Immature natural killer cell (primary cell): ENCODE data around the gene ARHGAP15. TPM values are rescaled to one million over a fixed set of nuclear protein-coding genes. Genes with fewer than 3 reads are reported as not detected.

Experiments
- DNase-seq, 3 donors: peaks; one replicate each; pipeline ENCODE4 v3.0.0; 2022; ENCODE audit warnings: mixed read lengths in 1 of 3
- H3K27ac Mint-ChIP-seq, 6 donors: one replicate each; pipeline ENCODE4 v1.8.0; 2020; ENCODE audit warnings: mixed read lengths in 6 of 6, mild to moderate bottlenecking in 5 of 6, inconsistent platforms in 4 of 6, moderate library complexity in 3 of 6
- H3K27me3 Mint-ChIP-seq, 3 donors: one replicate each; pipeline ENCODE4 v1.8.0; 2020 to 2021; ENCODE audit warnings: low read depth in 3 of 3, mild to moderate bottlenecking in 3 of 3, mixed read lengths in 3 of 3, moderate library complexity in 3 of 3, inconsistent platforms in 1 of 3
- H3K36me3 Mint-ChIP-seq, 3 donors: one replicate each; pipeline ENCODE4 v1.8.0; 2020; ENCODE audit warnings: mixed read lengths in 3 of 3, inconsistent platforms in 2 of 3, mild to moderate bottlenecking in 2 of 3
- H3K4me1 Mint-ChIP-seq, 2 donors: one replicate each; pipeline ENCODE4 v1.8.0; 2020; ENCODE audit warnings: inconsistent platforms in 2 of 2, mild to moderate bottlenecking in 2 of 2, mixed read lengths in 2 of 2, moderate library complexity in 1 of 2
- H3K4me3 Mint-ChIP-seq, 5 donors: one replicate each; pipeline ENCODE4 v1.8.0; 2020; ENCODE audit warnings: mild to moderate bottlenecking in 5 of 5, mixed read lengths in 5 of 5, inconsistent platforms in 3 of 5, moderate library complexity in 3 of 5
- H3K9me3 Mint-ChIP-seq, 6 donors: one replicate each; pipeline ENCODE4 v1.8.0; 2020; ENCODE audit warnings: mild to moderate bottlenecking in 6 of 6, mixed read lengths in 6 of 6, inconsistent platforms in 4 of 6, moderate library complexity in 3 of 6
- polyA plus RNA-seq, 3 donors: library from polyadenylated mRNA; unstranded; fragments of 300-500 nt; fragmentation: Illumina TruSeq; gene quantifications; one replicate each; pipeline ENCODE4 v1.2.3, GENCODE V29; 2021

Gene ARHGAP15
- polyA plus RNA-seq, 3 donors from 2014 or later: 107 to 168 (median 150) TPM

DNA sequence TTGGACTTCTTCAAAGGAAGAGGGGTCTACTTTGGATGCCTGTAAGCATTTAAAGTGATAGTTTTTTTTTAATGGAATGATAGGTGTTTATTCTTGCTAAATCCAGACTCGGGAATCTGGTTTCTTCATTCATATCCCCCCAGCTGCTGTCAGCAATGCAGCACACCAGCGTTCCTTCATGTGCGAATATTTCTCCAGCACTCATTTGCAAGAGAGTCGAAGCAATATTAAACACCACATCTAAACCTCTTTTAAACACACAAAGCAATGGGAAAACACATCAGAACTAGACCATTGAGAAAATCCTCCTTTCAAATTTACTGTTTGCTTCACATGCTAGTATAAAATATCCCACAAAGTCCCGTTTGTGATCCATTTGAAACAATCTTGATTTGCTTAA is 563.7 kb downstream of the ARHGAP15 start:
- Mint-ChIP-seq H3K27ac (no peak overlapping the region), H3K27me3 (peaks cover 0 to 2% (median 0%) of the 10 kb centered on the region in 3 donors), H3K9me3 (no peaks in the 10 kb centered on the region), H3K4me1 (peaks cover 7 to 22% of the 10 kb centered on the region in 2 donors), H3K36me3 (peaks cover 0 to 10% (median 3%) of the 10 kb centered on the region in 3 donors), H3K4me3 (no peak overlapping the region)
- DNase-seq: no peak

- Mint-ChIP-seq H3K9me3 (no peaks in the 10 kb centered on the region), H3K27me3 (peaks cover 0 to 2% (median 0%) of the 10 kb centered on the region in 3 donors), H3K36me3 (peaks cover 0 to 10% (median 3%) of the 10 kb centered on the region in 3 donors), H3K4me1 (peaks cover 0 to 16% of the 10 kb centered on the region in 2 donors), H3K4me3 (no peak overlapping the region), H3K27ac (no peak overlapping the region)
- DNase-seq: no peak
Observed at GRCh38 chr2:143694335-143694734, 565.1 kb downstream of the ARHGAP15 start.

- no peak for DNase-seq
- Mint-ChIP-seq H3K27me3 (no peaks in the 10 kb centered on the region), H3K9me3 (no peaks in the 10 kb centered on the region), H3K4me1 (peaks cover 3 to 11% of the 10 kb centered on the region in 2 donors), H3K27ac (no peak overlapping the region), H3K36me3 (peaks cover 0 to 6% (median 0%) of the 10 kb centered on the region in 3 donors), H3K4me3 (no peak overlapping the region)
Observed at GRCh38 chr2:143696651-143697050, 567.4 kb downstream of the ARHGAP15 start.

- Mint-ChIP-seq H3K9me3 (no peaks in the 10 kb centered on the region), H3K4me3 (no peak overlapping the region), H3K27me3 (no peaks in the 10 kb centered on the region), H3K27ac (no peak overlapping the region), H3K4me1 (peaks cover 3 to 11% of the 10 kb centered on the region in 2 donors), H3K36me3 (peaks cover 0 to 2% (median 1%) of the 10 kb centered on the region in 3 donors)
- DNase-seq: no peak
Observed at GRCh38 chr2:143697744-143698143, 568.5 kb downstream of the ARHGAP15 start.

DNA sequence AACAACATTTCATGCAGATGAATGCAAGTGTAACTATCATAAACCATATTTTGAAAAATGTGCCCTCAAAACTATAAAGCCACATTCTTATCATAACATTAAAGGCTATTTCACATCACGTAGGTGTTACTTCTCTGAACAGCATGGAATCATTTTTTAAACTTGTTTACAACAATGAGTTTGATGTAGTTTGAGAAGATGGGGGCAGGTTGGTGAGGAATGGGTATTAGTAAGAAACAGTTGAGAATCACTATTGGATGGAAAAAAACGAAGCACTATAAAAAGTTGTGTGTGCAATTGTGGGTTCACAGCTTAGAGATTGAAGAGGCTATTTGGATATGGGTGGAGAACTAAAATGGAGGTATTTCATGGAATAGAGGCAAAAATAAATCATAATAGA is 569.1 kb downstream of the ARHGAP15 start:
- Mint-ChIP-seq H3K4me1 (peaks cover 3 to 11% of the 10 kb centered on the region in 2 donors), H3K36me3 (peaks cover 2 to 6% (median 4%) of the 10 kb centered on the region in 3 donors), H3K4me3 (no peak overlapping the region), H3K27me3 (no peaks in the 10 kb centered on the region), H3K27ac (no peak overlapping the region), H3K9me3 (no peaks in the 10 kb centered on the region)
- DNase-seq: no peak

GRCh38 chr2:143698888-143699570 is 569.8 kb downstream of the ARHGAP15 start:
- Mint-ChIP-seq H3K4me1 (peaks cover 3 to 11% of the 10 kb centered on the region in 2 donors), H3K4me3 (no peak overlapping the region), H3K27me3 (no peaks in the 10 kb centered on the region), H3K27ac (no peak overlapping the region), H3K9me3 (no peaks in the 10 kb centered on the region), H3K36me3 (peaks cover 6 to 13% (median 8%) of the 10 kb centered on the region in 3 donors)
- DNase-seq: no peak

DNA sequence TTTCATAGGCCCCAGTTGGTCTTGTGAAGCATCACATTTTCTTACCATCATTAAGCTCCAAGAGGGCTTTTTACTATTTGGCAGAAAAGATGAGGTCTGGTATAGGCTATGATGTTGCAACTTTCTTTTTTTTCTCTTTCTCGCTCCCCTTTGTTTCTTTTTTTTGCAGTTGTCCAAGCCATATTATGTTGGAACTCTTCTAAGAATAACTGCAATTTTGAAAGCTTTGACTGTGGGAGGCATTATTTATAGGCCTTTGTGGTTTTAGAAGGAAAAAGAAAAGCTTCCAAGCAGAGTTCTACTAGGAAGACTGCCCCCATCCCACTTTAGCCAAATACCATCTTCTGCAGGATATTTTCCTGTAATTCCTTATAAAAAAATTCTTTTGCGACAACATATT is 571.6 kb downstream of the ARHGAP15 start:
- Mint-ChIP-seq H3K36me3 (peaks cover 20 to 28% (median 24%) of the 10 kb centered on the region in 3 donors), H3K4me1 (peaks cover 3 to 11% of the 10 kb centered on the region in 2 donors), H3K27ac (no peak overlapping the region), H3K4me3 (no peak overlapping the region), H3K9me3 (no peaks in the 10 kb centered on the region), H3K27me3 (no peaks in the 10 kb centered on the region)
- no peak for DNase-seq

DNA sequence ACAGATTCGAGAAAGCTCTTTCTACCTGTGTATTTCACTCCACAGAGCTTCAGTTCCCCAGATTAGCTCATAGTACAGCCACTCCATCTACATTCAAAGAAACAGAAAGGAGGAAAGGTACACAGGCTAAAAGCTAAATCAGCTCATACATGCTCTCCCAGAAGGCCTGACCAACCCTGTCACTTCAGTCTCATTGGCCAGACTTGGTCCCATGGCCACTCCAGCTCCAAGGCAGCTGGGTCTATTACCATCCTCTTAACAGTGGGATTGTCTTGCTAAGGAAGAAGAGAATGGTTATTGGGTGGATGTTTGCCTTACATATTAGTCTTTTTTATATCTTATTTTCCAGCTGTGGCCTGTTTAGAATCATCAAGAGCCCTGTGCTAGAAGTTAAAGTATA is 572.6 kb downstream of the ARHGAP15 start:
- Mint-ChIP-seq H3K9me3 (peaks cover 0 to under 1% (median 0%) of the 10 kb centered on the region in 6 donors), H3K4me3 (no peak overlapping the region), H3K4me1 (peaks cover 3 to 11% of the 10 kb centered on the region in 2 donors), H3K36me3 (peaks cover 22 to 31% (median 25%) of the 10 kb centered on the region in 3 donors), H3K27ac (peak overlapping the region in 2 of 6 donors; percentile 12 to 43), H3K27me3 (no peaks in the 10 kb centered on the region)
- no peak for DNase-seq

DNA sequence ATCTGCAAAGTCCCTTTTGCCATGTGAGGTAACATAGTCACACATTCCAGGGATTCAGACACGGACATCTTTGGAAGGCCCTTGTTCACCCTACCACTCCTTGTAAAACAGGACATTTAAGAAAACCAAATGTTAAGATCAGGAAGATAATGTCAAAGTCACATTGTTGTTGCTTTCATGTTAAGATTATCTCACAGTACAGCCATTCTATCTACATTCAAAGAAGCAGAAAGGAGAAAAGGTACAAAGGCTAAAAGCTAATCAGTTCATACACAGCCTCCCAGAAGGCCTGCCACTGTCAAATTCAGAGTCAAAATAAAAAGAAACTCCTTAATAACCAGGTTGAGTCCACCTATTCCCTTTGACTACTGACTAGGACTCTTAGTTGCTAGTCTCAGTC is 573.7 kb downstream of the ARHGAP15 start:
- Mint-ChIP-seq H3K9me3 (peaks cover 0 to 2% (median 0%) of the 10 kb centered on the region in 6 donors), H3K4me3 (no peak overlapping the region), H3K27ac (no peak overlapping the region), H3K36me3 (peaks cover 23 to 40% (median 34%) of the 10 kb centered on the region in 3 donors), H3K4me1 (peaks cover 3 to 6% of the 10 kb centered on the region in 2 donors), H3K27me3 (no peaks in the 10 kb centered on the region)
- no peak for DNase-seq

DNA sequence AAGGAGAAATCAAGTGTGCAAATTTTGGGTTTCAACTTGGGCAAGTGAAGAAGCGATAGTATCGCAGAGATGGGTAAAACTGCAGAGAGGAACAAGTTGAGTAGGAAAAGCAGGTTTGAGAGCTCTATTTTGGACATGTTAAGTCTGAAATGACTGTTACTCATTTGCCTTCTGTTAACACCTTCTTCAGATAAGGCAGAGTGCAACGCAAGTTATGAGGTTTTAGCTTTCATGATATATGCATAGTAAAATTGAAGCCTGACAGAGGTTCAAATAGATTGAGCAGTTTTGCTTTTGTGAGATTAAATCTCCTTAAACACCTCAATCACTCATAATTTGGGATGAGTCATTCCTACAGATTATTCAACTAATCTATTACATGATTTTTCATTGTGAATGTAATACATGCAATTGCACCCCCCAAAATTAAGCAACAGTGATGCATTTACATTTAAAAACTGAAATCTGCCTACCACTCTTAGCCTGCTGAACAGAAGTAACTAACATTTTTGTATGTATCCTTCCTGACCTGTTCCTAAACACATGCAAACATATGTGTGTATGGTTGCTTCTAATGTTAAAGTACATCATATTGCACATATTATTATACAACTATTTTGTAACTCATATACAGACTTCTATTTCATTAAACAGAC is 575.4 kb downstream of the ARHGAP15 start:
- Mint-ChIP-seq H3K27ac (peak overlapping the region in 2 of 6 donors; percentile 4 to 11), H3K4me3 (no peak overlapping the region), H3K9me3 (peaks cover 0 to 2% (median 0%) of the 10 kb centered on the region in 6 donors), H3K36me3 (peaks cover 29 to 49% (median 46%) of the 10 kb centered on the region in 3 donors), H3K4me1 (peaks cover 3 to 5% of the 10 kb centered on the region in 2 donors), H3K27me3 (no peaks in the 10 kb centered on the region)
- no peak for DNase-seq

DNA sequence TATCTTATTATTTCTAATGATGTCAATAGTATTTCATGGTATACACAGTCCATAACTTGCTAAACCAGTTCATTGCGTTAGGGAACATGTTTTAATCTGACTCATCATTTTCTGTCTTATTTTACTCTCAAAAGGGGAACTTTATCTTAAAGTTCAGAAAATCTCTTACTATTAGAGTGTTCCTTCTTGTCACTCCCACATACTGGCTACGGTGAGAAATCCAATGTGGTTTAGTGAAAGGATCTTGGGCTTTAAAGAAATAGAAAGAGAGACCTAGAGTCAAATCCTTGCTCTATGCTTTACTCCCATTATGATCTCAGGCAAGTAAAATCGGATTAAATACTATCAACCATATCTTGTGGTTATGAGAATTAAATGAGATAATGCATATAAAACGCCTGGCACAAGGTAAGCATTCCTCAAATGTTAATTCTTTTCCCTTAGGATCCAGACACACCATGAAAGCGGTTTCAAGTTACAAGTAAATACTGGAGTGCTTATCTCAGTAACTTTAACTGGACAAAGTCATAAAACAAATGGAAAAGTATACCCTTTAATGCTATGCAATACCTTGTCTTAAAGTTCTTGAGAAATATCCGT is 576.0 kb downstream of the ARHGAP15 start:
- Mint-ChIP-seq H3K9me3 (peaks cover 0 to 2% (median 0%) of the 10 kb centered on the region in 6 donors), H3K4me1 (peaks cover 3 to 5% of the 10 kb centered on the region in 2 donors), H3K27ac (no peak overlapping the region), H3K27me3 (no peaks in the 10 kb centered on the region), H3K36me3 (peaks cover 35 to 55% (median 52%) of the 10 kb centered on the region in 3 donors), H3K4me3 (no peak overlapping the region)
- no peak for DNase-seq

DNA sequence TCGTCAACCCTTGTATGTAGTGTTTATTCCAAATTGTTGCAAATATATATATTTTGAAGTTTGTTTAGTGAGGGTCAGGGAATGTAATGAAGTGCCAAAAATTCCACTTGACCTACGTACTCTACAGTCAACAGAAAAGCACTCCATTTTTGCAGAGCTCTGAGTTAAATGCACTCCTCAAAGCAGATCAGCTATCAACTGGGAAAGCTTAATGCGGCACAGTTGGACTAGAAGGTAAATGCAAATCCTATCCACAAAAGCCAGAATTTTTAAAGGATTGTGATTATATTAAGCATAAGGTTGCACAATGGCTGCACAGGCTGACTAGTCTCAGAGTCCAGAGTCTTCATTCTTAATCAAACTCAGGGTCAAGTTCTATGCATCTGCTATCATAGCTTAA is 577.1 kb downstream of the ARHGAP15 start:
- Mint-ChIP-seq H3K4me1 (peaks cover 0 to 5% of the 10 kb centered on the region in 2 donors), H3K4me3 (no peak overlapping the region), H3K27ac (no peak overlapping the region), H3K27me3 (no peaks in the 10 kb centered on the region), H3K9me3 (peaks cover 0 to 4% (median 0%) of the 10 kb centered on the region in 6 donors), H3K36me3 (peaks cover 46 to 65% (median 64%) of the 10 kb centered on the region in 3 donors)
- DNase-seq: no peak

- DNase-seq: no peak
- Mint-ChIP-seq H3K9me3 (peaks cover 0 to 4% (median 0%) of the 10 kb centered on the region in 6 donors), H3K4me1 (peaks cover 8 to 25% of the 10 kb centered on the region in 2 donors), H3K27ac (peak overlapping the region in 1 of 6 donors; percentile 74), H3K36me3 (peaks cover 59 to 76% (median 73%) of the 10 kb centered on the region in 3 donors), H3K27me3 (no peaks in the 10 kb centered on the region), H3K4me3 (no peak overlapping the region)
Observed at GRCh38 chr2:143708682-143709081, 579.5 kb downstream of the ARHGAP15 start.

GRCh38 chr2:143710196-143710595 is 581.0 kb downstream of the ARHGAP15 start:
- peaks cover 10 to 34% of the 10 kb centered on the region in 2 donors for H3K4me1 Mint-ChIP-seq
- peaks cover 0 to 4% (median 0%) of the 10 kb centered on the region in 6 donors for H3K9me3 Mint-ChIP-seq
- H3K27me3 Mint-ChIP-seq: no peaks in the 10 kb centered on the region
- H3K27ac Mint-ChIP-seq: no peak overlapping the region
- H3K36me3 Mint-ChIP-seq: peaks cover 46 to 68% (median 65%) of the 10 kb centered on the region in 3 donors
- DNase-seq: no peak
- no peak overlapping the region for H3K4me3 Mint-ChIP-seq
